HCT116 (cell line): ENCODE data around the gene GPRC5C. TPM values are rescaled to one million over a fixed set of nuclear protein-coding genes. Genes with fewer than 3 reads are reported as not detected.

Experiments
- ATAC-seq: fragments of 200-7000 bp; cut with Tn5 transposase; 2 replicates; pipeline ENCODE4 v1.9.1; 2020; ENCODE audit warnings: mild to moderate bottlenecking, moderate library complexity
- BruUV-seq: library from RNA; stranded (reverse); fragments of 400-500 nt; replicated peaks from 2 replicates; lab custom pipeline; 2021; lab: Mats Ljungman, UMichigan
- CTCF ChIA-PET: fragments of 300-600 bp; sonication (Branson Sonifier 250); formaldehyde crosslinking; loops from one replicate; lab custom pipeline; 2021; ENCODE audit warnings: antibody characterized with exemption; lab: Charles Lee
- POLR2A ChIA-PET: fragments of 300-600, 350-600 bp; sonication (Branson Sonifier 250); formaldehyde crosslinking; loops from one replicate; lab custom pipeline; 2021; ENCODE audit warnings: antibody characterized with exemption; lab: Charles Lee
- RAD21 ChIA-PET, 2 experiments: fragments of 300-600 bp; sonication (Branson Sonifier 250); formaldehyde crosslinking; loops; one replicate each; lab custom pipeline; 2023; ENCODE audit warnings: low total read pairs in 2 of 2; ENCODE audit not compliant: uncharacterized antibody in 2 of 2, unreplicated experiment in 2 of 2, low non-redundant PET in 1 of 2; lab: Charles Lee
- DNase-seq: peaks from one replicate; pipeline ENCODE4 v3.0.0-alpha.2; 2010; ENCODE audit warnings: low read depth, low spot score
- H2AFZ ChIP-seq: fragments of 200-600 bp; shearing (Covaris generic), sonication (generic); 2 replicates; pipeline ENCODE4 v1.6.1; 2017; ENCODE audit warnings: low read depth, mixed run types, mixed read lengths, antibody characterized with exemption, low read length; ENCODE audit not compliant: poor library complexity, severe bottlenecking
- H3K27ac ChIP-seq: 2 replicates; pipeline ENCODE4 v1.5.1; 2012; ENCODE audit warnings: low read depth, low read length
- H3K27me3 ChIP-seq: fragments of 200-600 bp; sonication (generic); 2 replicates; pipeline ENCODE4 v1.6.1; 2016; ENCODE audit warnings: mixed run types, low read length, mixed read lengths; ENCODE audit not compliant: insufficient read depth
- H3K36me3 ChIP-seq, 2 experiments: fragments of 200-500 bp in 1 of 2; fragments of 200-600 bp in 1 of 2; sonication (Bioruptor generic) in 1 of 2; sonication (generic) in 1 of 2; 2 replicates each; pipeline versions ENCODE4 v1.5.1 to v1.6.1; 2014 to 2016; ENCODE audit warnings: low read length in 2 of 2, inconsistent platforms in 1 of 2, mixed read lengths in 1 of 2, mixed run types in 1 of 2; ENCODE audit not compliant: insufficient read depth in 2 of 2, control insufficient read depth in 1 of 2
- H3K4me1 ChIP-seq, 2 experiments: fragments of 200-600 bp in 1 of 2; sonication (generic) in 1 of 2; 2 replicates each; pipeline versions ENCODE4 v1.5.1 to v1.6.1; 2012 to 2017; ENCODE audit warnings: low read length in 2 of 2, inconsistent platforms in 1 of 2, mild to moderate bottlenecking in 1 of 2, mixed read lengths in 1 of 2, mixed run types in 1 of 2, moderate library complexity in 1 of 2; ENCODE audit not compliant: insufficient read depth in 2 of 2, control insufficient read depth in 1 of 2
- H3K4me2 ChIP-seq: fragments of 200-600 bp; sonication (generic); 2 replicates; pipeline ENCODE4 v1.6.1; 2017; ENCODE audit warnings: mixed run types, low read length, mixed read lengths
- H3K4me3 ChIP-seq, 2 experiments: fragments of 200-600 bp in 1 of 2; sonication (generic) in 1 of 2; replicated peaks in 1 of 2; 2 replicates each; pipeline ENCODE4 v1.5.1; 2011 to 2016; ENCODE audit warnings: low read length in 2 of 2, control low read depth in 1 of 2, low read depth in 1 of 2, mild to moderate bottlenecking in 1 of 2, mixed read lengths in 1 of 2, mixed run types in 1 of 2
- H3K79me2 ChIP-seq: fragments of 200-600 bp; sonication (generic); 2 replicates; pipeline ENCODE4 v1.6.1; 2017; ENCODE audit warnings: mild to moderate bottlenecking, mixed run types, low read length, moderate library complexity, mixed read lengths; ENCODE audit not compliant: insufficient read depth
- H3K9ac ChIP-seq: fragments of 200-600 bp; sonication (generic); 2 replicates; pipeline ENCODE4 v1.6.1; 2016; ENCODE audit warnings: low read length, mixed read lengths
- H3K9me2 ChIP-seq: fragments of 200-600 bp; sonication (generic), shearing (Covaris generic); 2 replicates; pipeline ENCODE4 v1.6.1; 2017; ENCODE audit warnings: mixed run types, mild to moderate bottlenecking, moderate library complexity; ENCODE audit not compliant: insufficient read depth
- H3K9me3 ChIP-seq, 2 experiments: fragments of 200-500 bp in 1 of 2; fragments of 200-600 bp in 1 of 2; sonication (Bioruptor generic) in 1 of 2; sonication (generic) in 1 of 2; 2 replicates each; pipeline ENCODE4 v1.6.1; 2014 to 2017; ENCODE audit warnings: low read length in 2 of 2, mixed read lengths in 2 of 2, inconsistent platforms in 1 of 2, low read depth in 1 of 2, mild to moderate bottlenecking in 1 of 2, mixed run types in 1 of 2, moderate library complexity in 1 of 2; ENCODE audit not compliant: control insufficient read depth in 1 of 2, insufficient read depth in 1 of 2
- H4K20me1 ChIP-seq: fragments of 200-600 bp; sonication (generic), shearing (Covaris generic); 2 replicates; pipeline ENCODE4 v1.6.1; 2017; ENCODE audit warnings: mixed run types, mild to moderate bottlenecking, moderate library complexity; ENCODE audit not compliant: insufficient read depth
- ATF3 ChIP-seq: IDR thresholded peaks from 2 replicates; pipeline ENCODE4 v1.6.1; 2012
- CEBPB ChIP-seq: IDR thresholded peaks from 2 replicates; pipeline ENCODE4 v1.6.1; 2012; ENCODE audit warnings: low read depth
- EGR1 ChIP-seq: IDR thresholded peaks from 2 replicates; pipeline ENCODE4 v1.6.1; 2012; ENCODE audit warnings: low read depth
- FOSL1 ChIP-seq: IDR thresholded peaks from 2 replicates; pipeline ENCODE4 v1.6.1; 2012; ENCODE audit warnings: low read depth
- MAX ChIP-seq: IDR thresholded peaks from 2 replicates; pipeline ENCODE4 v1.6.1; 2012
- POLR2A ChIP-seq: IDR thresholded peaks from 2 replicates; pipeline ENCODE4 v1.7.0; 2011; ENCODE audit warnings: borderline replicate concordance; ENCODE audit not compliant: insufficient read depth, insufficient read length; ENCODE audit errors: extremely low read depth
- POLR2AphosphoS5 ChIP-seq: IDR thresholded peaks from 2 replicates; pipeline ENCODE4 v1.6.1; 2011; ENCODE audit warnings: mild to moderate bottlenecking, low read depth, low read length, moderate library complexity
- RAD21 ChIP-seq: IDR thresholded peaks from 2 replicates; pipeline ENCODE4 v1.6.1; 2012; ENCODE audit warnings: low read depth, mild to moderate bottlenecking
- REST ChIP-seq: IDR thresholded peaks from 2 replicates; pipeline ENCODE4 v1.6.1; 2012; ENCODE audit warnings: low read depth
- SIN3A ChIP-seq: IDR thresholded peaks from 2 replicates; pipeline ENCODE4 v1.6.1; 2012; ENCODE audit warnings: low read depth
- YY1 ChIP-seq: IDR thresholded peaks from 2 replicates; pipeline ENCODE4 v1.6.1; 2011; ENCODE audit warnings: low read length, low read depth, moderate library complexity, mild to moderate bottlenecking; ENCODE audit not compliant: insufficient replicate concordance; ENCODE audit errors: extremely low read depth
- ZBTB33 ChIP-seq: IDR thresholded peaks from 2 replicates; pipeline ENCODE4 v1.6.1; 2011; ENCODE audit warnings: mild to moderate bottlenecking, low read length, moderate library complexity; ENCODE audit not compliant: insufficient replicate concordance; ENCODE audit errors: extremely low read depth
- ZNF274 ChIP-seq: fragments of 200-500 bp; sonication (Bioruptor generic); IDR thresholded peaks from 2 replicates; pipeline ENCODE4 v1.6.1; 2014; ENCODE audit warnings: mild to moderate bottlenecking, low read depth, low read length, inconsistent platforms
- intact Hi-C: fragments of 100-400 bp; cut with micrococcal nuclease; formaldehyde crosslinking; loops from 2 replicates; pipeline ENCODE4 v1.10.0; 2022
- total RNA-seq: library from RNA; stranded (reverse); gene quantifications from one replicate; pipeline ENCODE4 v1.2.1, GENCODE V29; 2021; ENCODE audit not compliant: unreplicated experiment

The GPRC5C gene
- total RNA-seq, 1 experiment from 2014 or later, result 54.4 TPM

- TF ChIP-seq POLR2AphosphoS5 (no peak), POLR2A (no peak), ZNF274 (no peak), RAD21 (no peak), ATF3 (no peak), REST (no peak), SIN3A (no peak), CEBPB (no peak), YY1 (no peak), ZBTB33 (no peak), MAX (no peak), EGR1 (no peak), FOSL1 (no peak)
- Histone ChIP-seq H2AFZ (no peak overlapping the region), H3K4me1 (peaks cover 36 to 47% of the 10 kb centered on the region in 2 experiments), H3K4me3 (no peak overlapping the region), H3K27ac (no peak overlapping the region), H3K79me2 (no peaks in the 10 kb centered on the region), H3K36me3 (no peaks in the 10 kb centered on the region), H3K9me2 (no peaks in the 10 kb centered on the region), H3K4me2 (no peak overlapping the region), H3K9ac (no peak overlapping the region), H3K9me3 (no peaks in the 10 kb centered on the region), H3K27me3 (no peaks in the 10 kb centered on the region), H4K20me1 (no peaks in the 10 kb centered on the region)
- ChIA-PET RAD21 (no interaction called here), CTCF (no interaction called here), POLR2A (no interaction called here)
- no peak for DNase-seq
- ATAC-seq, result no peak
- intact Hi-C loops, result no loop called here
- no TSS peak for BruUV-seq
These were observed 11.9 kb upstream of the GPRC5C start for GRCh38 chr17:74419928-74420411.
